ENCODE measurements around the gene NDUFB10.

NDUFB10 gene

GRCh38 chr16:2004795-2005517 is 45.6 kb downstream of the NDUFB10 start:
- Histone ChIP-seq H3K4me1 (ENCODE audit: control insufficient read depth, insufficient read depth, low read length, poor library complexity, severe bottlenecking) (peaks cover 29% of the 10 kb centered on the region), H3K4me3 (ENCODE audit: insufficient read depth, low read depth, low read length, poor library complexity, severe bottlenecking) (no peak overlapping the region), H3K27me3 (replicated peaks; ENCODE audit: control insufficient read depth, insufficient read depth, low read length, poor library complexity, severe bottlenecking) (no peaks in the 10 kb centered on the region), H3K9me3 (ENCODE audit: control insufficient read depth, low read length) (no peaks in the 10 kb centered on the region), H3K36me3 (ENCODE audit: control insufficient read depth, insufficient read depth, low read length) (peaks cover 30% of the 10 kb centered on the region), H3K27ac (ENCODE audit: insufficient read depth, low read length, poor library complexity, severe bottlenecking) (no peak overlapping the region)
- DNase-seq = no peak

DNA sequence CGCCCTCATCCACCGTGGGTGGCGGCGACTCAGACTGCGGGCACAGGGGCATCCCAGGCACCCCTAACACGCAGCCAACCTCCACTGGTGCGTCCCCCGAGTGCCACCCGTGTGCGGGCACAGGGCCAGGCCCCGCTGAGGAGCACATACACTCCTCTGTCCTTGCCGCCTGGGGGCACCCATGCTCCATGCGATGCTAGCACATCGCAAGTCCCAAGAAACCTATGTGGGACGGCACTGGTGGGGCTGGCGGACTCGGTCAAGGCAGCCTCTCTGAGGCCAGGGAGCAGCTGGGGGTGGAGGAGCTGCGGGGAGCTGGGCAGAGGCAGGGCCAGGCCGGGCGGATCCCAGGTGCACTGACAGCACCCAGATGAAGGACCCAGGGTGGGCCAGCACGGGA is 46.3 kb downstream of the NDUFB10 start:
- H3K4me3 ChIP-seq (ENCODE audit: insufficient read depth, low read depth, low read length, poor library complexity, severe bottlenecking) = no peak overlapping the region
- peaks cover 35% of the 10 kb centered on the region for H3K4me1 ChIP-seq (ENCODE audit: control insufficient read depth, insufficient read depth, low read length, poor library complexity, severe bottlenecking)
- no peaks in the 10 kb centered on the region for H3K27me3 ChIP-seq (replicated peaks; ENCODE audit: control insufficient read depth, insufficient read depth, low read length, poor library complexity, severe bottlenecking)
- no peak for DNase-seq
- peaks cover 23% of the 10 kb centered on the region for H3K36me3 ChIP-seq (ENCODE audit: control insufficient read depth, insufficient read depth, low read length)
- no peaks in the 10 kb centered on the region for H3K9me3 ChIP-seq (ENCODE audit: control insufficient read depth, low read length)
- H3K27ac ChIP-seq (ENCODE audit: insufficient read depth, low read length, poor library complexity, severe bottlenecking) = no peak overlapping the region

GRCh38 chr16:2006317-2006716 is 47.0 kb downstream of the NDUFB10 start:
- peaks cover 35% of the 10 kb centered on the region for H3K4me1 ChIP-seq (ENCODE audit: control insufficient read depth, insufficient read depth, low read length, poor library complexity, severe bottlenecking)
- H3K4me3 ChIP-seq (ENCODE audit: insufficient read depth, low read depth, low read length, poor library complexity, severe bottlenecking) = no peak overlapping the region
- peaks cover 17% of the 10 kb centered on the region for H3K36me3 ChIP-seq (ENCODE audit: control insufficient read depth, insufficient read depth, low read length)
- DNase-seq = no peak
- H3K9me3 ChIP-seq (ENCODE audit: control insufficient read depth, low read length) = no peaks in the 10 kb centered on the region
- H3K27ac ChIP-seq (ENCODE audit: insufficient read depth, low read length, poor library complexity, severe bottlenecking) = no peak overlapping the region
- no peaks in the 10 kb centered on the region for H3K27me3 ChIP-seq (replicated peaks; ENCODE audit: control insufficient read depth, insufficient read depth, low read length, poor library complexity, severe bottlenecking)

DNA sequence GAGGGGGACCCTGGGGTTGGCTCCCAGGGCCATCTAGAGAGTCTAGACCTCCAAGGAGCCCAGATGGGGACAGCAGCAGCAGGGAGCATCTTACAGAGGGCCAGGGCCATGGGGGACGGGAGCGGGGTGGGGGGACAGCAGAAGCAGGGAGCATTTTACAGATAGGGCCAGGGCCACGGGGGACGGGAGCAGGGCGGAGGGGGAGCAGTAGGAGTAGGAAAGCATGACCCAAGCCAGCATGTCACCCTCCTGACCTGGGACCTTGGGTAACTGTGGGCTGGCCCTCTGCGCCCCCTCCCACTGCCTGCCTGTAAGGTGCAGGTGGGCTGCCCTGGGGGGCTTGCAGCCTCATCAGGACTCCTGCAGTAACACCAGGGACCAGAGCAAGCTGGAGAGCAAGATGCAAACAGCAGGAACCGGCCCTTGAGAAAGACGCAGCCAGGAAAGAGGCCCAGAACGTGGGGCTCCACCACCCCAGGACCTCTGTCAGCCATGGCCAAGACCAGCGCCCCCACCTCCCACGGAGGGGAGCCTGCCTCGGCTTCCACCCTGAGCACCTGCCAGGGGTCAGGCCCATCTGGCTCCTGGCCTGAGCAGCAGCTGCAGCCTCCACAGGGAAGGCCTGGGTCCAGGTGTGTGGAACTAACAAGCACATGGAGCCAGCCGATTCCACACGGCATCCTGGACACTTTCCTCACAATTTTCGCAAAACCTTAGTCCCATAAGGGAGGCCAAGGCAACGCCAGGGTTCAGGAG is 47.9 kb downstream of the NDUFB10 start:
- no peaks in the 10 kb centered on the region for H3K9me3 ChIP-seq (ENCODE audit: control insufficient read depth, low read length)
- H3K36me3 ChIP-seq (ENCODE audit: control insufficient read depth, insufficient read depth, low read length) = peaks cover 7% of the 10 kb centered on the region
- H3K4me1 ChIP-seq (ENCODE audit: control insufficient read depth, insufficient read depth, low read length, poor library complexity, severe bottlenecking) = peaks cover 35% of the 10 kb centered on the region
- no peaks in the 10 kb centered on the region for H3K27me3 ChIP-seq (replicated peaks; ENCODE audit: control insufficient read depth, insufficient read depth, low read length, poor library complexity, severe bottlenecking)
- H3K27ac ChIP-seq (ENCODE audit: insufficient read depth, low read length, poor library complexity, severe bottlenecking) = peak overlapping the region; percentile 77
- no peak for DNase-seq
- H3K4me3 ChIP-seq (ENCODE audit: insufficient read depth, low read depth, low read length, poor library complexity, severe bottlenecking) = no peak overlapping the region

DNA sequence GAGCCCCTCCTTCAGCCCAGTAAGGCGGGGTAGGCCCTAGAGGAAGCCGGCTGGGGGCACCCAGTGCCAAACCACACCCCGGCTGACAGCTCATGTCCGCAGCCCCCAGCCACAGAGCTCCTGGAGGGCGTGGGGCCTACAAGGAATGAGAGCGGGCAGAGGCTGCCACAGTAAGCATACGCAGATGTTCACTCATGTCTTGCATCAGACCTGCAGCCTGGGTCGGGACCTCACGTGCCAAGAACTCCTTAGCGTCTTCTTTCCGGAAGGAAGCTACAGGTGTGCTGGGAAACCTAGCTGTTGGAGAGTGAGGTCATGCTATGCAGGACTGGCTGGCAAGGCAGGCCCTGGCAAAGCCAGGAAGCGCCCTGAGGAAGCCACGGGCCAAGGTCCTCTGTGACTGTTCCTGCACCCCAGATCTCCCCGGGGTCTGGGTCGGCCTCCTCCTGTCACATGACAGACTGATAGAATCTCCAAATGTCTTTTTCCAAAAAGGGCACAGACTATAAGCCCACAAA is 48.7 kb downstream of the NDUFB10 start:
- H3K9me3 ChIP-seq (ENCODE audit: control insufficient read depth, low read length) = no peaks in the 10 kb centered on the region
- no peaks in the 10 kb centered on the region for H3K27me3 ChIP-seq (replicated peaks; ENCODE audit: control insufficient read depth, insufficient read depth, low read length, poor library complexity, severe bottlenecking)
- DNase-seq = peak in 1 of 3 donors; percentile 16
- peak overlapping the region; percentile 77 for H3K27ac ChIP-seq (ENCODE audit: insufficient read depth, low read length, poor library complexity, severe bottlenecking)
- no peaks in the 10 kb centered on the region for H3K36me3 ChIP-seq (ENCODE audit: control insufficient read depth, insufficient read depth, low read length)
- H3K4me3 ChIP-seq (ENCODE audit: insufficient read depth, low read depth, low read length, poor library complexity, severe bottlenecking) = no peak overlapping the region
- H3K4me1 ChIP-seq (ENCODE audit: control insufficient read depth, insufficient read depth, low read length, poor library complexity, severe bottlenecking) = peaks cover 35% of the 10 kb centered on the region

GRCh38 chr16:2008631-2009163 is 49.4 kb downstream of the NDUFB10 start:
- H3K4me1 ChIP-seq (ENCODE audit: control insufficient read depth, insufficient read depth, low read length, poor library complexity, severe bottlenecking) = peaks cover 35% of the 10 kb centered on the region

GRCh38 chr16:2009164-2009711 is 49.9 kb downstream of the NDUFB10 start:
- Histone ChIP-seq H3K4me3 (ENCODE audit: insufficient read depth, low read depth, low read length, poor library complexity, severe bottlenecking) (peak overlapping the region; percentile 69), H3K9me3 (ENCODE audit: control insufficient read depth, low read length) (no peaks in the 10 kb centered on the region), H3K4me1 (ENCODE audit: control insufficient read depth, insufficient read depth, low read length, poor library complexity, severe bottlenecking) (peaks cover 31% of the 10 kb centered on the region), H3K27ac (ENCODE audit: insufficient read depth, low read length, poor library complexity, severe bottlenecking) (peak overlapping the region; percentile 77), H3K36me3 (ENCODE audit: control insufficient read depth, insufficient read depth, low read length) (no peaks in the 10 kb centered on the region), H3K27me3 (replicated peaks; ENCODE audit: control insufficient read depth, insufficient read depth, low read length, poor library complexity, severe bottlenecking) (no peaks in the 10 kb centered on the region)
- no peak for DNase-seq

More at GRCh38 chr16:2008631-2009163, 49.4 kb downstream of the NDUFB10 start:
- Histone ChIP-seq H3K27me3 (replicated peaks; ENCODE audit: control insufficient read depth, insufficient read depth, low read length, poor library complexity, severe bottlenecking) (no peaks in the 10 kb centered on the region), H3K27ac (ENCODE audit: insufficient read depth, low read length, poor library complexity, severe bottlenecking) (peak overlapping the region; percentile 77), H3K9me3 (ENCODE audit: control insufficient read depth, low read length) (no peaks in the 10 kb centered on the region), H3K36me3 (ENCODE audit: control insufficient read depth, insufficient read depth, low read length) (no peaks in the 10 kb centered on the region), H3K4me3 (ENCODE audit: insufficient read depth, low read depth, low read length, poor library complexity, severe bottlenecking) (peak overlapping the region; percentile 69)
- DNase-seq = no peak

DNA sequence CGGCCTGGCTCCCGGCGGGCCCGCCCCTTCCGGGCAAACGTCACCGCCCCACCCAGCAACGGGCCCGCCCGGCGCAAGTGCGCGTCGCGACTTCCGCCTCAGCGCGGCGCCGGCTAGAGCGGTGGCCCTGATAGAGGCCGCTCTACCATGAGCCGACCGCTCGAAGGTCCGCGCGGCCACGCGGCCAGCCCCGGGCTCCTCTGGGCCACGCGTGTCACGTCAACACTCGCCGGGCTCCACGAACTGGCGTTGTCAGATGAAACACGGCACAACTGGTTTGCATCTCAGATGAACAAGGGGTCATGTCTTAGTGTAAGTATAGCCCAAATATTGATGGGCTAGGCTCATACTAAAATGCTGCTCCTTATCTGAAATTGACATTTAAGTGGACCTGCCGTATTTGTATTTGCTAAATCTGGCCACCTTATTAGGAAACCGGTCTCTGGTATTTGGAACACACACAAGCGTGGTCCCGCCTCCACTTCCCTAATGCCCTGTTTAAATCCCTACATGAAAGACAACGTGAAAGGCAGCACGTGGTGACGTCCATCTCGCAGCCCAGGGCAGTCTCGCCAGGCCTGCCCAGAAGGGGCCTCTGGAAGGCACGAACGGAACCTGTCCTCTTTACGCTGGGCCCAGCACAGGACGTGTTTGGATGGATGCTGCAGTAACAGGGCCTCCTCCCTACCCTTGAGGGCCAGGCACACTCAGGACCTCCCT is 50.6 kb downstream of the NDUFB10 start, which contains the start of gene ZNF598:
Gene ZNF598, minus strand, starts transcription at position 31 of the 720 bp plus-strand sequence.
- Histone ChIP-seq H3K4me1 (ENCODE audit: control insufficient read depth, insufficient read depth, low read length, poor library complexity, severe bottlenecking) (peaks cover 29% of the 10 kb centered on the region), H3K27me3 (replicated peaks; ENCODE audit: control insufficient read depth, insufficient read depth, low read length, poor library complexity, severe bottlenecking) (no peaks in the 10 kb centered on the region), H3K36me3 (ENCODE audit: control insufficient read depth, insufficient read depth, low read length) (no peaks in the 10 kb centered on the region), H3K9me3 (ENCODE audit: control insufficient read depth, low read length) (no peaks in the 10 kb centered on the region), H3K4me3 (ENCODE audit: insufficient read depth, low read depth, low read length, poor library complexity, severe bottlenecking) (peak within 1 kb of the TSS; percentile 69), H3K27ac (ENCODE audit: insufficient read depth, low read length, poor library complexity, severe bottlenecking) (peak within 1 kb of the TSS; percentile 83)
- peak; percentile 59 to 75 (median 63) for DNase-seq

Data from effector memory CD4-positive, alpha-beta T cell (primary cell).